SU-DHL-6 (cell line): ENCODE results near the gene CTSS.

Experiments used
- H2AFZ ChIP-seq: fragments of 200-600 bp; sonication (generic); 2 replicates; pipeline ENCODE4 v1.6.1; 2014; ENCODE audit warnings: low read depth, mild to moderate bottlenecking, moderate library complexity, mixed read lengths, antibody characterized with exemption, low read length; ENCODE audit not compliant: severe bottlenecking
- H3F3A ChIP-seq: fragments of 200-600 bp; shearing (Covaris generic); 2 replicates; pipeline ENCODE4 v1.6.0; 2016; ENCODE audit warnings: antibody characterized with exemption, mild to moderate bottlenecking; ENCODE audit not compliant: insufficient read depth
- H3K27ac ChIP-seq: fragments of 200-600 bp; sonication (generic); 2 replicates; pipeline ENCODE4 v1.5.1; 2016; ENCODE audit warnings: low read depth, mild to moderate bottlenecking, low read length, moderate library complexity, mixed read lengths
- H3K27me3 ChIP-seq: fragments of 200-600 bp; sonication (generic), shearing (Covaris generic); 2 replicates; pipeline ENCODE4 v1.6.0; 2014; ENCODE audit warnings: mild to moderate bottlenecking, low read length
- H3K36me3 ChIP-seq: fragments of 200-600 bp; sonication (generic); 2 replicates; pipeline ENCODE4 v1.6.1; 2014; ENCODE audit warnings: mild to moderate bottlenecking, low read length, mixed read lengths
- H3K4me2 ChIP-seq: fragments of 300-600, 200-600 bp; shearing (Covaris generic), sonication (generic); 2 replicates; pipeline ENCODE4 v1.6.0; 2014; ENCODE audit warnings: low read length, low read depth, mild to moderate bottlenecking; ENCODE audit not compliant: poor library complexity, severe bottlenecking
- H3K4me3 ChIP-seq: fragments of 200-600 bp; sonication (generic); 2 replicates; pipeline ENCODE4 v1.5.1; 2014; ENCODE audit warnings: antibody characterized with exemption, low read length, mild to moderate bottlenecking, mixed read lengths; ENCODE audit not compliant: insufficient read depth, poor library complexity, severe bottlenecking
- H3K79me2 ChIP-seq: fragments of 200-600 bp; sonication (generic); 2 replicates; pipeline ENCODE4 v1.6.1; 2014; ENCODE audit warnings: mild to moderate bottlenecking, low read length, moderate library complexity; ENCODE audit not compliant: insufficient read depth
- H3K9ac ChIP-seq: fragments of 200-600 bp; sonication (generic); 2 replicates; pipeline ENCODE4 v1.7.0; 2014; ENCODE audit warnings: mild to moderate bottlenecking, low read length
- H3K9me2 ChIP-seq: fragments of 200-600 bp; sonication (generic); replicated peaks from 2 replicates; pipeline ENCODE4 v1.6.1; 2014; ENCODE audit warnings: low read length; ENCODE audit not compliant: insufficient read depth
- H3K9me3 ChIP-seq: fragments of 200-600 bp; sonication (generic); 2 replicates; pipeline ENCODE4 v1.6.1; 2014; ENCODE audit warnings: low read length, mixed read lengths; ENCODE audit not compliant: insufficient read depth
- H4K20me1 ChIP-seq: fragments of 200-600 bp; sonication (generic); 2 replicates; pipeline ENCODE4 v1.6.1; 2014; ENCODE audit warnings: low read depth, mild to moderate bottlenecking, antibody characterized with exemption, low read length, moderate library complexity, mixed read lengths
- CTCF ChIP-seq: fragments of 200-600 bp; sonication (generic); IDR thresholded peaks from one replicate; pipeline ENCODE4 v1.5.1; 2017; ENCODE audit warnings: antibody characterized with exemption, mild to moderate bottlenecking, low read length, moderate library complexity; ENCODE audit not compliant: insufficient read depth, poor library complexity, severe bottlenecking
- EZH2phosphoT487 ChIP-seq: fragments of 200-600 bp; sonication (generic), shearing (Covaris generic); conservative IDR thresholded peaks from 2 replicates; pipeline ENCODE4 v1.6.1; 2018; ENCODE audit warnings: mild to moderate bottlenecking, antibody characterized with exemption, low read length, moderate library complexity, mixed read lengths

The CTSS gene

GRCh38 chr1:150730130-150730721 lies 35.4 kb downstream of the CTSS start:
- Histone ChIP-seq H3K27me3 (no peaks in the 10 kb centered on the region), H3K9ac (no peak overlapping the region), H3K36me3 (peaks cover 10% of the 10 kb centered on the region; the same call in 1 of the 2 replicates), H4K20me1 (no peaks in the 10 kb centered on the region), H3K27ac (no peak overlapping the region), H2AFZ (no peak overlapping the region), H3K79me2 (no peaks in the 10 kb centered on the region), H3K9me2 (no peaks in the 10 kb centered on the region), H3K4me3 (no peak overlapping the region), H3F3A (peaks cover 13% of the 10 kb centered on the region; the same call in 1 of the 2 replicates), H3K4me2 (no peak overlapping the region), H3K9me3 (no peaks in the 10 kb centered on the region)
- TF ChIP-seq EZH2phosphoT487: no peak
- no peak for TF ChIP-seq CTCF

GRCh38 chr1:150724336-150724735 lies 41.2 kb downstream of the CTSS start:
- Histone ChIP-seq H3K9me3 (no peaks in the 10 kb centered on the region), H3F3A (no peaks in the 10 kb centered on the region), H3K4me3 (no peak overlapping the region), H3K9me2 (no peaks in the 10 kb centered on the region), H3K27ac (no peak overlapping the region), H3K4me2 (no peak overlapping the region), H3K9ac (no peak overlapping the region), H3K79me2 (no peaks in the 10 kb centered on the region), H3K36me3 (no peaks in the 10 kb centered on the region), H4K20me1 (no peaks in the 10 kb centered on the region), H2AFZ (no peak overlapping the region), H3K27me3 (no peaks in the 10 kb centered on the region)
- TF ChIP-seq EZH2phosphoT487: no peak
- no peak for TF ChIP-seq CTCF

- Histone ChIP-seq H2AFZ (no peak within 1 kb of the TSS), H3K9ac (no peak within 1 kb of the TSS), H4K20me1 (no peaks in the 10 kb centered on the region), H3K9me2 (no peaks in the 10 kb centered on the region), H3K4me3 (no peak within 1 kb of the TSS), H3K27me3 (no peaks in the 10 kb centered on the region), H3K9me3 (no peaks in the 10 kb centered on the region), H3F3A (no peaks in the 10 kb centered on the region; the same call in 1 of the 2 replicates), H3K36me3 (no peaks in the 10 kb centered on the region), H3K79me2 (no peaks in the 10 kb centered on the region), H3K27ac (no peak within 1 kb of the TSS), H3K4me2 (no peak within 1 kb of the TSS)
- no peak for TF ChIP-seq CTCF
- no peak for TF ChIP-seq EZH2phosphoT487
Observed at GRCh38 chr1:150720703-150721102, 44.9 kb downstream of the CTSS start, which contains the start of gene HORMAD1. Gene HORMAD1, minus strand, starts transcription at chr1:150720895. Its CDS starts 1,390 bp downstream, at chr1:150719505.
